Measurements from ENCODE around the gene AKIRIN2.
"Not testable (repeated sequence)": the region's sequence is repeated elsewhere in the genome, so short reads cannot be mapped to it uniquely, and the experiment has no call there.

The AKIRIN2 gene

GRCh38 chr6:87716928-87717614, 15.0 kb upstream of the AKIRIN2 start:
- no peak for DNase-seq

GRCh38 chr6:87714093-87714842, 12.2 kb upstream of the AKIRIN2 start:
- no peak for DNase-seq

GRCh38 chr6:87712713-87713112, 10.7 kb upstream of the AKIRIN2 start:
- not testable (repeated sequence) for DNase-seq

GRCh38 chr6:87710090-87710489, 8.1 kb upstream of the AKIRIN2 start:
- DNase-seq, result no peak

GRCh38 chr6:87708581-87709427, 6.8 kb upstream of the AKIRIN2 start:
- not testable (repeated sequence) for DNase-seq

GRCh38 chr6:87706187-87706966, 4.3 kb upstream of the AKIRIN2 start:
- no peak for DNase-seq

GRCh38 chr6:87705070-87705691, 3.1 kb upstream of the AKIRIN2 start:
- DNase-seq, result no peak

- DNase-seq, result not testable (repeated sequence)
Measured at GRCh38 chr6:87703039-87703438, 1.0 kb upstream of the AKIRIN2 start.

- no peak for DNase-seq
Measured at GRCh38 chr6:87702589-87702945, 534 bp upstream of the AKIRIN2 start.

- no peak for DNase-seq
Measured at GRCh38 chr6:87701344-87701675, 723 bp downstream of the AKIRIN2 start.

- peak; percentile 15 for DNase-seq
Measured at GRCh38 chr6:87700397-87701343, 1.4 kb downstream of the AKIRIN2 start.

GRCh38 chr6:87699576-87699975, 2.5 kb downstream of the AKIRIN2 start:
- no peak for DNase-seq

GRCh38 chr6:87698547-87699006, 3.5 kb downstream of the AKIRIN2 start:
- no peak for DNase-seq

- DNase-seq, result no peak
Measured at GRCh38 chr6:87697581-87698546, 4.2 kb downstream of the AKIRIN2 start.

GRCh38 chr6:87696817-87697216, 5.2 kb downstream of the AKIRIN2 start:
- not testable (repeated sequence) for DNase-seq

- DNase-seq, result no peak
Measured at GRCh38 chr6:87692086-87692485, 9.9 kb downstream of the AKIRIN2 start.

GRCh38 chr6:87690441-87690840, 11.6 kb downstream of the AKIRIN2 start:
- no peak for DNase-seq

GRCh38 chr6:87687893-87688292, 14.1 kb downstream of the AKIRIN2 start:
- DNase-seq, result not testable (repeated sequence)

GRCh38 chr6:87687296-87687695, 14.7 kb downstream of the AKIRIN2 start:
- DNase-seq, result no peak

All from NCI-H1436 (cell line).